B cell (primary cell): ENCODE results near the gene TEP1. TPM values are rescaled to one million over a fixed set of nuclear protein-coding genes. Genes with fewer than 3 reads are reported as not detected.

Experiments used
- ATAC-seq: fragments of 200-7000 bp; cut with Tn5 transposase; one replicate; pipeline ENCODE4 v1.10.0; 2021; ENCODE audit warnings: low read depth, mild to moderate bottlenecking, moderate number of reproducible peaks, moderate library complexity
- CTCF ChIA-PET: fragments of 350-600 bp; sonication (Branson Sonifier 250); formaldehyde crosslinking; loops from one replicate; lab custom pipeline; 2021; ENCODE audit warnings: antibody characterized with exemption, inconsistent platforms; lab: Charles Lee
- POLR2A ChIA-PET: fragments of 350-600 bp; sonication (Branson Sonifier 250); formaldehyde crosslinking; loops from one replicate; lab custom pipeline; 2021; ENCODE audit warnings: antibody characterized with exemption; lab: Charles Lee
- DNase-seq: peaks from one replicate; pipeline ENCODE4 v3.0.0; 2013
- H2AFZ ChIP-seq: 2 replicates; pipeline ENCODE4 v1.6.1; 2012; ENCODE audit warnings: mild to moderate bottlenecking, low read depth, low read length; ENCODE audit not compliant: insufficient read depth, poor library complexity, severe bottlenecking
- H3K27ac ChIP-seq, 2 donors: 1 replicate in 1 of 2; 2 replicates in 1 of 2; pipeline ENCODE4 v1.5.1; 2012 to 2013; ENCODE audit warnings: low read length in 2 of 2, mild to moderate bottlenecking in 2 of 2, moderate library complexity in 1 of 2
- H3K27me3 ChIP-seq, 4 experiments: fragments of 200-600 bp in 1 of 4; sonication (generic) in 1 of 4; replicated peaks in 1 of 4; 1 replicate in 2 of 4; 2 replicates in 2 of 4; pipeline versions ENCODE4 v1.6.1 to v1.7.0; 2013 to 2016; ENCODE audit warnings: low read length in 3 of 4, mild to moderate bottlenecking in 2 of 4, mixed read lengths in 1 of 4, moderate library complexity in 1 of 4; ENCODE audit not compliant: insufficient read depth in 4 of 4, control insufficient read depth in 3 of 4; ENCODE audit errors: control extremely low read depth in 1 of 4
- H3K36me3 ChIP-seq, 2 experiments: replicated peaks in 1 of 2; 1 replicate in 1 of 2; 2 replicates in 1 of 2; pipeline versions ENCODE4 v1.6.1 to v1.7.1; 2013; ENCODE audit warnings: low read length in 1 of 2; ENCODE audit not compliant: insufficient read depth in 2 of 2, control insufficient read depth in 1 of 2; ENCODE audit errors: control extremely low read depth in 1 of 2, extremely low read depth in 1 of 2
- H3K4me1 ChIP-seq, 2 donors: fragments of 200-600 bp in 1 of 2; sonication (generic) in 1 of 2; 1 replicate in 1 of 2; 2 replicates in 1 of 2; pipeline versions ENCODE4 v1.5.1 to v1.6.1; 2013 to 2017; ENCODE audit warnings: low read length in 2 of 2; ENCODE audit not compliant: control insufficient read depth in 2 of 2, insufficient read depth in 2 of 2
- H3K4me2 ChIP-seq: replicated peaks from 2 replicates; pipeline ENCODE3; 2012; ENCODE audit warnings: mild to moderate bottlenecking, low read depth, low read length; ENCODE audit not compliant: poor library complexity, severe bottlenecking
- H3K4me3 ChIP-seq, 5 experiments: fragments of 200-600 bp in 1 of 5; sonication (generic) in 1 of 5; 1 replicate in 3 of 5; 2 replicates in 2 of 5; pipeline versions ENCODE4 v1.5.1 to v1.7.0; 2011 to 2016; ENCODE audit warnings: low read length in 4 of 5, mild to moderate bottlenecking in 4 of 5, low read depth in 2 of 5, control low read depth in 1 of 5, moderate library complexity in 1 of 5; ENCODE audit not compliant: insufficient read depth in 1 of 5; ENCODE audit errors: control extremely low read depth in 1 of 5, extremely low read depth in 1 of 5
- H3K79me2 ChIP-seq: fragments of 200-600 bp; sonication (generic); one replicate; pipeline ENCODE4 v1.6.0; 2016; ENCODE audit warnings: low read length; ENCODE audit not compliant: control insufficient read depth, insufficient read depth
- H3K9ac ChIP-seq: fragments of 200-600 bp; sonication (generic); 2 replicates; pipeline ENCODE4 v1.6.1; 2017; ENCODE audit warnings: mild to moderate bottlenecking, low read length, moderate library complexity
- H3K9me3 ChIP-seq, 3 donors: one replicate each; pipeline versions ENCODE4 v1.6.1 to v1.7.1; 2013; ENCODE audit warnings: low read length in 2 of 3; ENCODE audit not compliant: control insufficient read depth in 2 of 3, insufficient read depth in 1 of 3; ENCODE audit errors: control extremely low read depth in 1 of 3
- H4K20me1 ChIP-seq: 2 replicates; pipeline ENCODE4 v1.6.0; 2012; ENCODE audit warnings: mild to moderate bottlenecking, low read length; ENCODE audit not compliant: insufficient read depth, control insufficient read depth, poor library complexity, severe bottlenecking
- H3K27ac Mint-ChIP-seq: one replicate; pipeline ENCODE4 v1.8.0; 2021; ENCODE audit warnings: mixed read lengths
- H3K27me3 Mint-ChIP-seq: one replicate; pipeline ENCODE4 v1.8.0; 2021; ENCODE audit warnings: mixed read lengths
- H3K4me1 Mint-ChIP-seq: one replicate; pipeline ENCODE4 v1.8.0; 2021; ENCODE audit warnings: mixed read lengths
- H3K4me3 Mint-ChIP-seq: one replicate; pipeline ENCODE4 v1.8.0; 2021; ENCODE audit warnings: mixed read lengths
- H3K9me3 Mint-ChIP-seq: one replicate; pipeline ENCODE4 v1.8.0; 2022; ENCODE audit warnings: mixed read lengths; ENCODE audit not compliant: insufficient read depth
- CTCF ChIP-seq: fragments of 200-600 bp; IDR thresholded peaks from one replicate; pipeline ENCODE4 v1.8.0; 2022; ENCODE audit warnings: antibody characterized with exemption, mild to moderate bottlenecking
- EZH2 ChIP-seq: IDR thresholded peaks from 2 replicates; pipeline ENCODE4 v1.6.1; 2012; ENCODE audit warnings: borderline replicate concordance, low read depth, mild to moderate bottlenecking, moderate library complexity, low read length; ENCODE audit not compliant: insufficient read depth, poor library complexity, severe bottlenecking
- WGBS: methylation state at CpG from one replicate; pipeline ENCODE4 v1.1.5; 2013; ENCODE audit warnings: missing lambda C conversion rate; ENCODE audit not compliant: insufficient coverage; 5-methylcytosine and 5-hydroxymethylcytosine counted together
- intact Hi-C: fragments of 100-400 bp; cut with micrococcal nuclease; formaldehyde crosslinking; loops from one replicate; pipeline ENCODE4 v1.10.0; 2022
- polyA plus RNA-seq: library from polyadenylated mRNA; depleted of rRNA; stranded (reverse); fragments of >200 nt; gene quantifications from 2 replicates; pipeline ENCODE4 v1.2.3, GENCODE V29; 2012
- total RNA-seq, 2 donors: library from RNA; stranded (reverse); fragments of 120-200 nt in 1 of 2; gene quantifications; 1 replicate in 1 of 2; 2 replicates in 1 of 2; pipeline versions ENCODE4 v1.2.3 to v1.2.4, GENCODE V29; 2013 to 2022

Gene TEP1
- total and polyA plus RNA-seq, 2 donors (not counting 1 experiment from before 2014, with no cell fraction given): 69.9 to 123 TPM

- H3K27me3 ChIP-seq: no peaks in the 10 kb centered on the region
- 100% methylated on average over 1 of the region's 2 CpGs for WGBS
- H3K79me2 ChIP-seq: no peaks in the 10 kb centered on the region
- H3K27ac ChIP-seq: no peak overlapping the region
- H3K27me3 Mint-ChIP-seq: no peaks in the 10 kb centered on the region
- no peak overlapping the region for H3K4me3 Mint-ChIP-seq
- no peaks in the 10 kb centered on the region for H3K36me3 ChIP-seq
- H4K20me1 ChIP-seq: no peaks in the 10 kb centered on the region
- H2AFZ ChIP-seq: no peak overlapping the region
- H3K9me3 ChIP-seq: no peaks in the 10 kb centered on the region
- ATAC-seq: no peak
- TF ChIP-seq CTCF (no peak), EZH2 (no peak)
- H3K9ac ChIP-seq: no peak overlapping the region
- H3K4me3 ChIP-seq: no peak overlapping the region
- H3K4me2 ChIP-seq: no peak overlapping the region
- DNase-seq: no peak
- H3K4me1 Mint-ChIP-seq: peaks cover 25% of the 10 kb centered on the region
- no peak overlapping the region for H3K27ac Mint-ChIP-seq
- H3K9me3 Mint-ChIP-seq: no peaks in the 10 kb centered on the region
- peaks cover 13 to 18% of the 10 kb centered on the region in 2 donors for H3K4me1 ChIP-seq
- ChIA-PET CTCF (no interaction called here), POLR2A (no interaction called here)
- intact Hi-C loops: no loop called here
Observed at GRCh38 chr14:20421267-20421666, 8.0 kb upstream of the TEP1 start.

GRCh38 chr14:20419419-20419818 lies 6.1 kb upstream of the TEP1 start:
- TF ChIP-seq CTCF (no peak), EZH2 (no peak)
- ATAC-seq (no peak), DNase-seq (no peak)
- Mint-ChIP-seq H3K27me3 (no peaks in the 10 kb centered on the region), H3K9me3 (no peaks in the 10 kb centered on the region), H3K4me3 (no peak overlapping the region), H3K27ac (no peak overlapping the region), H3K4me1 (peaks cover 22% of the 10 kb centered on the region)
- Histone ChIP-seq H4K20me1 (no peaks in the 10 kb centered on the region), H3K9ac (no peak overlapping the region), H3K4me3 (no peak overlapping the region), H3K79me2 (peaks cover 12% of the 10 kb centered on the region), H3K4me2 (no peak overlapping the region), H3K9me3 (no peaks in the 10 kb centered on the region), H3K27ac (peak overlapping the region in 1 of 2 donors; percentile 3), H3K27me3 (no peaks in the 10 kb centered on the region), H3K36me3 (no peaks in the 10 kb centered on the region), H3K4me1 (peaks cover 16 to 17% of the 10 kb centered on the region in 2 donors), H2AFZ (peak overlapping the region; percentile 38)
- ChIA-PET CTCF (interaction anchor here (1.3 kb wide), 1 partner anchor 91 kb away, joined by 5 read pairs; no protein-coding TSS in a partner anchor), POLR2A (no interaction called here)
- intact Hi-C loops: no loop called here
- 0% methylated on average over 1 of the region's 1 CpG for WGBS
